ENCODE results near the gene ZBED3.
"Not testable (repeated sequence)": the region's sequence is repeated elsewhere in the genome, so short reads cannot be mapped to it uniquely, and the experiment has no call there.

Gene ZBED3, protein sequence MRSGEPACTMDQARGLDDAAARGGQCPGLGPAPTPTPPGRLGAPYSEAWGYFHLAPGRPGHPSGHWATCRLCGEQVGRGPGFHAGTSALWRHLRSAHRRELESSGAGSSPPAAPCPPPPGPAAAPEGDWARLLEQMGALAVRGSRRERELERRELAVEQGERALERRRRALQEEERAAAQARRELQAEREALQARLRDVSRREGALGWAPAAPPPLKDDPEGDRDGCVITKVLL

DNA sequence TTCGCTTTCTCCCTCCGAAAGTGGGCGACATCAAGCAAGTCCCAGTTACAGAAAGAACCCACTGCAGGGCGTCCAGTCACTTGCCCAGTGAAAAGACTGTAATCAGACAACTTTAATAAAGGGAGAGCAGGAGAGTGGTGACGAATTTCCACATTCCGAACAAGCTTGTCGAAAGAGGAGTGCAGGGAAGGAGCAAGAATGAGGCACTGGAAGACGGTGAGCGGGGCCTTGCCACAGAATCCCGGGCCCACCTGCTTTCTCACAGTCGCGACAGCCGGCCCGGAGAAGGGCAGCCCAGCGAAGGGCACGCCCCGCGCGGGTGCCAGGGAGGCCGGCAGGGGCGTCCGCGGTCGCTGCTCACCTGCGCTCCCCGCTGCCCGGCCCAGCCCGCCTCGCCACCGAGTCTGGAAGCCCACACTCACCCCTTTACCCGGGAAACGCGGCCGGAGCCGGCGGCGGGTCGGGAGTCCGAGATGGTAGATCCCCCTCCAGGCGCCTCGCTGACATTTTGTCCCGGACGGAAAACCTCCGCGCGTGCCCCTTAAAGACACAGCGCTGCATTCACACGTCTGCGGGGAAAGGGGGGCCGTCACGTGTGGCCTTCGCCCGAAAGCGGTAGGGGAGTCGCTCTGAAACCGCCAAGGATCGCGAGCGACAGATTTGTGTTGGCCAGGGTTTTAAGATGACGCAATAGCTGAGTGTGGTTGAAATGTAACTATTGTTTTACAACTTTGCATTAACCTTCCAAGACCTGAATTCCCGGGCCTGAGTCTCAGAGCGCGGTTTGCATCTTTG, at the start of gene ZBED3:
Gene ZBED3, minus strand, starts transcription at position 597 of the 795 bp plus-strand sequence. CDS start 9,407 bp downstream, outside the sequence.
- in situ Hi-C loops (cut with MboI; ENCODE audit: low sequenced_read_pairs), result no loop called here

GRCh38 chr5:77133061-77133758, 46.1 kb upstream of the ZBED3 start:
- in situ Hi-C loops (cut with MboI; ENCODE audit: low sequenced_read_pairs), result no loop called here

DNA sequence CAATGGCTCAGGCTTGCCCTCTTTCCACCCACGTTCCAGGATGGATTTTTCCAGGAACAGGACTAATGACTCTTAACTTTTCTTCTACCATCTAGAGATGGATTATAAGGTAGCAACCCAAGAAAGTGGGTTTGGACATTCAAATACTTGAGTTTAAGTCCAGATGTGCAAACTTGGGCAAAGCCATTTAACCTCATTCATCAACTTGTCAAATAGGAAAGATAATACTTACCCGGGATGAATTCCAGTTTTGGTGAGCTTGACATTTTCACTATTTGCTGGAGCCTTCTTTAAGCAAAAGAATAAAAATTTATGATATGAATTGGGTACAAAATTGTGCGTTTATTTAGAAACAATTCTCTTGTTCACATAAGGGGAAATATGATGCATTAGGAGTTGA, 44.3 kb upstream of the ZBED3 start:
- in situ Hi-C loops (cut with MboI; ENCODE audit: low sequenced_read_pairs), result no loop called here

- in situ Hi-C loops (cut with MboI; ENCODE audit: low sequenced_read_pairs), result no loop called here
These were observed 42.4 kb upstream of the ZBED3 start for GRCh38 chr5:77129391-77129990.

DNA sequence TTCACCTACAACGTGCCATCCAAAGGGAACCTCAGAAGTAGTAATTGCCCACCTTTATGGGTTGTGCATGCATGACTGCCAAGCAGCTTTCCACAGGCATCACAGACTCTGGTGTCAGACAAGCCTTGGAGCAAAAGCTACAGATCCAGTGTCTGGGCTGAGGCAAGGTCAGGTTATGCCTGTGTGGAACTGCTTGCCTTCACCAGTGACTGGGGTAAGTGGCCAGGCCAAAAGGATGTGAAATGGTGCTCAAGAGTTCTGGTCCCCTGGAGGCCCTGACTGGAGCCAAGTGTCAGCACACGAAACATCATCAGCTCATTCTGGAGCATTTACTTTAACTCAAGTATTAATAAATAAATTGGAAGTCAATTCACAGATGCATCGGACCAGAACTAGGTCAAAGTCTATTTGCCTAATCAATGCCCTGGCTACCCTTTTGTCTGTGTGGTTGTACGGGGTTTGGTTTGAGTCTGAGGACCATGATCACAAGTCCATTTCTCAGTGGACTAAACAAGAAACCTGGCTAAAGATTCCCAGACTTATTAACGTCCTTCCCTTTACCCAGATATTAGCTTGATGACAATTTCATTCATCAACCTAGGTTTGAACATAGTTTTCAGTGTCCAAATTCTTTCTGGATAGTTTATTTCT, 41.5 kb upstream of the ZBED3 start:
- in situ Hi-C loops (cut with MboI; ENCODE audit: low sequenced_read_pairs), result no loop called here

GRCh38 chr5:77123057-77123456, 36.0 kb upstream of the ZBED3 start:
- in situ Hi-C loops (cut with MboI; ENCODE audit: low sequenced_read_pairs), result no loop called here

GRCh38 chr5:77120706-77121105, 33.6 kb upstream of the ZBED3 start:
- in situ Hi-C loops (cut with MboI; ENCODE audit: low sequenced_read_pairs), result no loop called here

GRCh38 chr5:77120086-77120485, 33.0 kb upstream of the ZBED3 start:
- in situ Hi-C loops (cut with MboI; ENCODE audit: low sequenced_read_pairs), result no loop called here

DNA sequence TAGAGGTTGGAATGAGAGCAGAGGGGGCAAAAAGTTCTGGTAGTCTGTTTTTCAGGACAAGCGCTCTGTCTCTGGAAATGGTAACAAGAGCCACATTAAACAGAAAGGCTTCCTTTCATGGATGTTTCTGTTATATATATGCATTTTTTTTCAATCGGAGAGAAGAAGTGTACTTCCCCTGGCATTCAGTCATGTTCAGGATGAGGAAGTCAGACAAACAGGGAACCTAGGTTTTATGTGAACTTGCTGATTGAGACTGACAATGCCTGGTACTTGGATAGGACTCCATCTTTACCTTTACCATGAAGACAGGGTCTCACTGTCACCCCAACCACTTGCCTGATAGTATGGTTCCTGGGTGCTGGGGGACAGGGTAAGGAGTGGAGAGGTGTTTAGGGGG, 30.1 kb upstream of the ZBED3 start:
- in situ Hi-C loops (cut with MboI; ENCODE audit: low sequenced_read_pairs), result no loop called here

DNA sequence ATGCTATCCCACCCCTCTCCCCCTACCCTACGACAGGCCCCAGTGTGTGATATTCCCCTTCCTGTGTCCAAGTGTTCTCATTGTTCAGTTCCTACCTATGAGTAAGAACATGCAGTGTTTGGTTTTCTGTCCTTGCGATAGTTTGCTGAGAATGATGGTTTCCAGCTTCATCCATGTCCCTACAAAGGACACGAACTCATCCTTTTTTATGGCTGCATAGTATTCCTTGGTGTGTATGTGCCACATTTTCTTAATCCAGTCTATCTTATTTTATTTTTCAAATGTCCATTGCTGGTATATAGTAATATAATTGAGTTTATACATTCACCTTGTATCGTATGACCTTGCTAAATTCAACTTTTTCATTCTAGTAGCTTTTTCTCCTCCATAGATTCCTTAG, 19.9 kb upstream of the ZBED3 start:
- in situ Hi-C loops (cut with MboI; ENCODE audit: low sequenced_read_pairs), result not testable (repeated sequence)

DNA sequence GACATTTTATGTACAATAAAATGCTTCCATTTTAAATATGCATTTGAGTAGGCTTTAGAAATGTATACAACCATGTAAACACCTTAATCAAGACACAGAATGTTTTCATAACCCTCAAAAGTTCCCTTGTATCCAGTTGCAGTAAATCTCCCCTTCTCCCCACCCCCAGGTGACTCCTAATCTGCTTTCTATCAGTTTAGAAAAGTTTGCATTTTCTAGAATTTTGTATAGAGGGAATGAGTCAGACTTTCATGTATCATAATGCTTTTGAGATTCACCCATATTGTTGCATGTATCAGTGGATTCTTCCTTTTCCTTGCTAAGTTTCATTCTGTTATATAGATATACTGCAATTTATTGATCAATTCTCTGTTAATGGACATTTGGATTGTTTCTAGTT, 17.7 kb upstream of the ZBED3 start:
- in situ Hi-C loops (cut with MboI; ENCODE audit: low sequenced_read_pairs), result no loop called here

DNA sequence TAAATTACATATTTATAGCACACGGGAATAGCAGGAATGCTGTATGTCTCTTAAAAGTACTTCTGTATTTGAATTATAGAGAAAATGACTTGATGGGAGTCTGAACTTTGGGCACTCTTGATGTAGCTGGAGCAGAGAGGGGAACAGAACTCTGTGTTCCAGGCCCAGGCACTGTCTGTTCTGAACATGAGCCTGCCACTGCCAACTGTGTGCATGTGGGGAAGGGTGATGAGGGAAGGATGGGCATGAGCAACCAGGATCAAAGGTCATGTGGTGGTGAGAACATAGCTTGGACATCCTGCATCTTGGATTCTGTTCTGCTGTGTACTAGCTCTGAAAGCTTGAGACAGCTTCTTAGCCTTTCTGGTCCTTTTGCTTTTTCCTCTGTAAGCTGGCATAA, 16.4 kb upstream of the ZBED3 start:
- in situ Hi-C loops (cut with MboI; ENCODE audit: low sequenced_read_pairs), result no loop called here

GRCh38 chr5:77102549-77102948, 15.5 kb upstream of the ZBED3 start:
- in situ Hi-C loops (cut with MboI; ENCODE audit: low sequenced_read_pairs), result no loop called here

GRCh38 chr5:77101298-77101697, 14.2 kb upstream of the ZBED3 start:
- in situ Hi-C loops (cut with MboI; ENCODE audit: low sequenced_read_pairs), result no loop called here

DNA sequence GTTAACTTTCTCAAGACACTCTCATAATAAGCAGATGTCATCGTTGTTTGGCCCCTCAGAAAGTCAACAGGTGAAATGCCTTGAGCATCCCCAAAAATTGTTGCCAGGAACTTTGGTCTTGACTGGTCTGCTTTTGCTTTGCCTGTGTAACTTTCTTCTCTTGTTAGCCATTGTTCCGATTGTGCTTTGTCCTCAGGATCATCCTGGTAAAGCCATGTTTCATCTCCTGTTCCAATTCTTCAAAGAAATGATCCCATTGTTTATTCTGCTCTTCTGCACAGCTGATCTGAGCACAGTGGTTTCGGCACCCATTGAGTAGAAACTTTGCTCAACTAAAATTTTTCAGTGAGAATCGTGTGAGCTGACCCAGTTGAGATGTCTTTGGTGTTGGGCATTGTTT, 8.1 kb upstream of the ZBED3 start:
- in situ Hi-C loops (cut with MboI; ENCODE audit: low sequenced_read_pairs), result no loop called here

DNA sequence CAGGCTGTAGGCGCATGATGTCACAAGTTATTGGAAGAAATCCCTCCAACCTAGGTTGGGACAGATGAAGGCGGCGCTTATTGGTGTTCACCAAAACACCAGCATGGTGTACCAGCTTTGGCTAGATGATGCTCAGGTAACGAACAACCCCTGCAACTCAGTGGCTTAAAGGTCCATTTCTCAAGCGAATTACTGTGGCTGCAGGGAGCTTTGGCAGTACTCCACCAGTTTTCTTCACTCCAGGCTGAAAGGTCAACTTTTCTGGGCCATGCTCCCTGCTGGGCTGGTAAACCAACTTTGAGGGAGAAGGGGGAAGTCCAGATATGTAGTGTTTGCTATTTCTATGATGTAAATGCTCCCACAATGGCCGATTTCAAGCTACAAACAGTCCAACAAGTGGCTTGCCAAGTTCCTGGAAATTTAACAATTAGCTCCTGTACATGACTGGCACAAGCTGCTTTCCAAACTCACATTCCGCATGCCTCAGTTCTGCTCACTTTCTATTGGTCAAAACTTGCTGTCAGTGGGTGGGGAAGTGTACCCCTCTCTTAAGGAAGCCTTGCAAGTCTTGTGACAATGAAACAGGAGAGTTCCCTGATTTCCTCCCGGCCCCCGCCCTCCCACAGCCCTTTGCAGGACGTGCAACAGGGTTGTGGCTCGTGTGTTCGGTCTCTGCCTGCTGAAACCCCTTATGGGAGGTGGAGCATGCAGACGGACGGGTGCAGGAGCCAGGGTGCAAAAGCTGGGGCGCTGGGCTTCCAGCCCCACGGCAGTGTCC, 588 bp upstream of the ZBED3 start:
- in situ Hi-C loops (cut with MboI; ENCODE audit: low sequenced_read_pairs), result no loop called here

DNA sequence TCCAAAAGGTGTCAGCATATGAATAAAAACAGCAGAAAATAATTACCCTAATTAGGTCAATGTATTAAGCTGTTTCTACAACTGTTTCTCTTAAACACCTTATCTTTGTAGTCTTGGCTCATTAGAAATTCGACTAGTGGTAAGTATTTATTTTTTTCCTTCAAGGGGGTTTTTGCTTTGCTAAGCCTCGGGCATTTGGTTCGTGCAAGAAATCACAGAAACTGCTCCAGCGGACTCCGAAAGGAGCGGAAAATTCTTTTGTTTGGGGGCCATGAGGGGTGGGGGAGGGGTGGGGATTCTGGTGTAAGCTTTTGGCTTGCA, 757 bp downstream of the ZBED3 start:
- in situ Hi-C loops (cut with MboI; ENCODE audit: low sequenced_read_pairs), result no loop called here

GRCh38 chr5:77083088-77083487, 4.0 kb downstream of the ZBED3 start:
- in situ Hi-C loops (cut with MboI; ENCODE audit: low sequenced_read_pairs), result no loop called here

- in situ Hi-C loops (cut with MboI; ENCODE audit: low sequenced_read_pairs), result no loop called here
These were observed 4.8 kb downstream of the ZBED3 start for GRCh38 chr5:77082280-77082679.

- in situ Hi-C loops (cut with MboI; ENCODE audit: low sequenced_read_pairs), result no loop called here
These were observed 6.2 kb downstream of the ZBED3 start for GRCh38 chr5:77080905-77081304.
